Gastrocnemius medialis (tissue), 4 donors: ENCODE results near the gene ITGA11.

Source experiments
- CTCF ChIP-seq, 5 experiments: fragments of 450-650 bp in 3 of 5; fragments of 200-600 bp in 2 of 5; sonication (generic) in 2 of 5; IDR thresholded peaks in 4 of 5; conservative IDR thresholded peaks in 1 of 5; 1 replicate in 4 of 5; 2 replicates in 1 of 5; pipeline ENCODE4 v1.5.1; 2016 to 2019; ENCODE audit warnings: antibody characterized with exemption in 5 of 5, mild to moderate bottlenecking in 3 of 5, moderate library complexity in 3 of 5
- POLR2A ChIP-seq, 2 donors: fragments of 450-650 bp; IDR thresholded peaks; one replicate each; pipeline ENCODE4 v1.6.1; 2017; ENCODE audit warnings: antibody characterized with exemption in 2 of 2, mild to moderate bottlenecking in 2 of 2, moderate library complexity in 2 of 2

GRCh38 chr15:68431037-68431791 lies 749 bp downstream of the ITGA11 start:
- TF ChIP-seq CTCF (IDR thresholded peaks at IDR 0.05 in 4 of 5, conservative IDR thresholded peaks at IDR 0.05 in 1 of 5) (no peak), POLR2A (IDR thresholded peaks at IDR 0.05) (no peak)
